NCI-H510A (cell line): ENCODE data around the gene TUBA3D.
"Not testable (repeated sequence)": the region's sequence is repeated elsewhere in the genome, so short reads cannot be mapped to it uniquely, and the experiment has no call there.

Experiments
- DNase-seq: peaks from one replicate; lab custom pipeline; 2025; lab: John Stamatoyannopoulos, UW

The TUBA3D gene

GRCh38 chr2:131514408-131515166, 38.7 kb downstream of the TUBA3D start:
- not testable (repeated sequence) for DNase-seq

- not testable (repeated sequence) for DNase-seq
These were observed 39.3 kb downstream of the TUBA3D start for GRCh38 chr2:131515235-131515634.

GRCh38 chr2:131516011-131516410, 40.1 kb downstream of the TUBA3D start:
- DNase-seq = no peak

GRCh38 chr2:131516621-131517020, 40.7 kb downstream of the TUBA3D start:
- not testable (repeated sequence) for DNase-seq

- DNase-seq = no peak
These were observed 41.4 kb downstream of the TUBA3D start for GRCh38 chr2:131517106-131517831.

- DNase-seq = not testable (repeated sequence)
These were observed 41.9 kb downstream of the TUBA3D start for GRCh38 chr2:131517856-131518255.

- not testable (repeated sequence) for DNase-seq
These were observed 42.6 kb downstream of the TUBA3D start for GRCh38 chr2:131518531-131518930.

GRCh38 chr2:131519466-131519865, 43.5 kb downstream of the TUBA3D start:
- DNase-seq = no peak

GRCh38 chr2:131519871-131520470, 44.1 kb downstream of the TUBA3D start:
- not testable (repeated sequence) for DNase-seq

GRCh38 chr2:131520526-131520925, 44.6 kb downstream of the TUBA3D start:
- no peak for DNase-seq

- not testable (repeated sequence) for DNase-seq
These were observed 45.6 kb downstream of the TUBA3D start for GRCh38 chr2:131521524-131521923.

- DNase-seq = no peak
These were observed 46.3 kb downstream of the TUBA3D start for GRCh38 chr2:131521961-131522781.

- DNase-seq = not testable (repeated sequence)
These were observed 49.3 kb downstream of the TUBA3D start for GRCh38 chr2:131525256-131525655.

GRCh38 chr2:131527131-131528001, 51.4 kb downstream of the TUBA3D start, which contains the start of gene CCDC74A:
Gene CCDC74A (plus strand): TSS chr2:131527888. CDS start chr2:131527971, 83 bp downstream.
- DNase-seq = peak; percentile 58

GRCh38 chr2:131528981-131529863, 53.3 kb downstream of the TUBA3D start:
- DNase-seq = not testable (repeated sequence)

GRCh38 chr2:131529864-131530445, 54.0 kb downstream of the TUBA3D start:
- DNase-seq = not testable (repeated sequence)

- DNase-seq = not testable (repeated sequence)
These were observed 54.9 kb downstream of the TUBA3D start for GRCh38 chr2:131530626-131531344.

- not testable (repeated sequence) for DNase-seq
These were observed 55.7 kb downstream of the TUBA3D start for GRCh38 chr2:131531547-131532185.
